CD4-positive, CD25-positive, alpha-beta regulatory T cell (primary cell): ENCODE measurements around the gene WDR90. TPM values are rescaled to one million over a fixed set of nuclear protein-coding genes. Genes with fewer than 3 reads are reported as not detected.
A peak's percentile ranks its signal among the peaks of the same experiment; 100 is the strongest.

Source experiments
- ATAC-seq, 2 donors: fragments of 150-1000 bp; cut with Tn5 transposase; one replicate each; pipeline ENCODE4 v1.10.0; 2021; ENCODE audit warnings: low read depth in 2 of 2, moderate number of reproducible peaks in 2 of 2, moderate library complexity in 1 of 2
- DNase-seq, 3 donors: peaks; one replicate each; pipeline versions ENCODE4 v3.0.0 to v3.0.0-alpha.2; 2012 to 2022; ENCODE audit warnings: mixed read lengths in 1 of 3
- H3K27ac ChIP-seq: one replicate; pipeline ENCODE4 v1.7.0; 2013; ENCODE audit warnings: mild to moderate bottlenecking, low read length; ENCODE audit not compliant: insufficient read depth, poor library complexity, severe bottlenecking
- H3K27me3 ChIP-seq: one replicate; pipeline ENCODE4 v1.7.0; 2013; ENCODE audit warnings: low read length; ENCODE audit not compliant: control insufficient read depth, insufficient read depth
- H3K36me3 ChIP-seq: one replicate; pipeline ENCODE4 v1.7.0; 2013; ENCODE audit warnings: mild to moderate bottlenecking, low read length, moderate library complexity; ENCODE audit not compliant: control insufficient read depth, insufficient read depth
- H3K4me1 ChIP-seq: 2 replicates; pipeline ENCODE4 v1.7.0; 2013; ENCODE audit warnings: mild to moderate bottlenecking, low read length; ENCODE audit not compliant: insufficient read depth, control insufficient read depth, poor library complexity, severe bottlenecking
- H3K4me3 ChIP-seq: one replicate; pipeline ENCODE4 v1.7.0; 2013; ENCODE audit warnings: low read depth, mild to moderate bottlenecking, low read length, moderate library complexity
- H3K9me3 ChIP-seq, 2 experiments: 1 replicate in 1 of 2; 2 replicates in 1 of 2; pipeline ENCODE4 v1.7.0; 2013; ENCODE audit warnings: low read length in 2 of 2, mild to moderate bottlenecking in 1 of 2, moderate library complexity in 1 of 2; ENCODE audit not compliant: control insufficient read depth in 2 of 2
- H3K27ac Mint-ChIP-seq, 3 donors: one replicate each; pipeline ENCODE4 v1.8.0; 2020 to 2022; ENCODE audit warnings: mild to moderate bottlenecking in 3 of 3, mixed read lengths in 3 of 3, moderate library complexity in 2 of 3
- H3K27me3 Mint-ChIP-seq: one replicate; pipeline ENCODE4 v1.8.0; 2022; ENCODE audit warnings: mild to moderate bottlenecking, mixed read lengths
- H3K36me3 Mint-ChIP-seq: one replicate; pipeline ENCODE4 v1.8.0; 2020; ENCODE audit warnings: mixed read lengths
- H3K4me1 Mint-ChIP-seq, 4 donors: one replicate each; pipeline ENCODE4 v1.8.0; 2020 to 2022; ENCODE audit warnings: mixed read lengths in 4 of 4, mild to moderate bottlenecking in 1 of 4
- H3K4me3 Mint-ChIP-seq, 4 donors: one replicate each; pipeline ENCODE4 v1.8.0; 2020 to 2022; ENCODE audit warnings: mild to moderate bottlenecking in 4 of 4, mixed read lengths in 4 of 4, moderate library complexity in 3 of 4
- H3K9me3 Mint-ChIP-seq, 7 donors: one replicate each; pipeline ENCODE4 v1.8.0; 2020 to 2022; ENCODE audit warnings: mixed read lengths in 7 of 7, mild to moderate bottlenecking in 3 of 7, moderate library complexity in 2 of 7
- polyA plus RNA-seq, 4 donors: library from polyadenylated mRNA; unstranded; fragments of 300-500 nt; fragmentation: Illumina TruSeq; gene quantifications; one replicate each; pipeline ENCODE4 v1.2.3, GENCODE V29; 2021
- total RNA-seq: library from RNA; stranded (reverse); gene quantifications from one replicate; pipeline ENCODE4 v1.2.3, GENCODE V29; 2022

WDR90 gene
- total and polyA plus RNA-seq, 5 donors from 2014 or later = 0.89 to 11.4 (median 1.1) TPM

DNA sequence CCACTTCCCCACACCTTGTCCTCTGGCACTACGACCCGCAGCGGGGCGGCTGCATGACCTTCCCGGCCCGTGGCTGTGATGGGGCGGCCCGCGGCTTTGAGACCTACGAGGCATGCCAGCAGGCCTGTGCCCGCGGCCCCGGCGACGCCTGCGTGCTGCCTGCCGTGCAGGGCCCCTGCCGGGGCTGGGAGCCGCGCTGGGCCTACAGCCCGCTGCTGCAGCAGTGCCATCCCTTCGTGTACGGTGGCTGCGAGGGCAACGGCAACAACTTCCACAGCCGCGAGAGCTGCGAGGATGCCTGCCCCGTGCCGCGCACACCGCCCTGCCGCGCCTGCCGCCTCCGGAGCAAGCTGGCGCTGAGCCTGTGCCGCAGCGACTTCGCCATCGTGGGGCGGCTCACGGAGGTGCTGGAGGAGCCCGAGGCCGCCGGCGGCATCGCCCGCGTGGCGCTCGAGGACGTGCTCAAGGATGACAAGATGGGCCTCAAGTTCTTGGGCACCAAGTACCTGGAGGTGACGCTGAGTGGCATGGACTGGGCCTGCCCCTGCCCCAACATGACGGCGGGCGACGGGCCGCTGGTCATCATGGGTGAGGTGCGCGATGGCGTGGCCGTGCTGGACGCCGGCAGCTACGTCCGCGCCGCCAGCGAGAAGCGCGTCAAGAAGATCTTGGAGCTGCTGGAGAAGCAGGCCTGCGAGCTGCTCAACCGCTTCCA is 15.7 kb upstream of the WDR90 start:
- DNase-seq (no peak), ATAC-seq (no peak)
- Mint-ChIP-seq H3K4me3 (peak overlapping the region in 1 of 4 donors; percentile 7), H3K4me1 (peaks cover 0 to 12% (median 4%) of the 10 kb centered on the region in 4 donors), H3K9me3 (peaks cover 0 to 3% (median 0%) of the 10 kb centered on the region in 7 donors), H3K36me3 (no peaks in the 10 kb centered on the region), H3K27ac (no peak overlapping the region), H3K27me3 (peaks cover 8% of the 10 kb centered on the region)
- H3K4me1 ChIP-seq = peaks cover 21% of the 10 kb centered on the region
- no peaks in the 10 kb centered on the region for H3K36me3 ChIP-seq
- no peaks in the 10 kb centered on the region for H3K27me3 ChIP-seq
- no peak overlapping the region for H3K27ac ChIP-seq
- H3K4me3 ChIP-seq = no peak overlapping the region
- peaks cover 0 to 4% of the 10 kb centered on the region in 2 experiments for H3K9me3 ChIP-seq

DNA sequence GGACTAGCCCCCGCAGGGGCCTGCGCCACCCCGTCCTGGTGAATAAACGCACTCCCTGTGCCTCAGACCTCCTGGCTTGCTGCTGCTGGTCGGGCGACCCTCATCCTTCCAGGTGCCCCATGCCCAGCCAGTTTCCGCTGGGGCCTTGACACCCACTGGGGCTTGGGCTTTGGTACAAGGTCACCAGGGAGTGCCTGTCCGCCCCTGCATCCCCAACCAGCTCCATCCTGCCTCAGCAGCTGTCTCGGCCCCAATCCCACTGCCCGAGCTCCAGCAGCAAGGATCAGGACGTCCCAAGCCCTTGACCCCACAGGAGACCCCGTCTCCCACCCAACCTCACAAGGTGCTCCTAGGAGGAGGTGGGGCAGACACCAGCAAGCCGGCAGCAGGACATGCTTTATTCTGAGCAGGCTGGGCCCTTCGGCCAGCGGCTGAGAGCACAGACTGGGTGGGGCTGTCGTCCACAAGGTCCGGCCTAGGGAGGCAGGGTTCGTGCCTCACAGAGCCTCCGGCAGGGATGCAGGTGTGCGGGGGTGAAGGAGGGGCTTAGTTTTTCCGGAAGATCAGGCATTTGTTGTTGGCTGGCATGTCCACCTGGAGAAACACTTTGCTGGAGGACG is 15.0 kb upstream of the WDR90 start:
- H3K4me3 Mint-ChIP-seq = peak overlapping the region; percentile 56 to 95 (median 74)
- ATAC-seq = no peak

DNA sequence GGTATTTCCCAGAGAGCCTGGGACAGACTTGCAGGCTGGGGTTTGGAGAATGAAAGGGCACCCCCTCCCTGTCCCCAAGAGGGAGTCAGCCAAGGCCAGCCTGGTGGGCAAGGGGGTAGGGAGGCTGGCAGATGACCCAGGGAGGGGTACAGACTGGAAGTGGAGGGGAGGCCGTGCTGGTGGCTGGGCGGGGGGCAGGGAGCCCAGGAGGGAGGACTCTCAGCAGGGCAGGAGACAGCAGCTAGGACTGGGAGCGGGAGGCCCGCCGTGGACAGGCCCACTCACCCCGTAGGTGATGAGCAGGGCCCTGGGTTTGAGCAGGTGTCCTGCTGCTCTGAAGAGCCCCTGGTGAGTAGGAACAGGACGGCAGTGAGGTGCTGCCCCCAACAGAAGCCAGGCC is 14.2 kb upstream of the WDR90 start:
- H3K27me3 Mint-ChIP-seq = peaks cover 8% of the 10 kb centered on the region
- no peak for ATAC-seq

More for the DNA sequence above, 15.0 kb upstream of the WDR90 start:
- Histone ChIP-seq H3K36me3 (no peaks in the 10 kb centered on the region), H3K27me3 (no peaks in the 10 kb centered on the region), H3K4me1 (peaks cover 21% of the 10 kb centered on the region), H3K4me3 (no peak overlapping the region), H3K9me3 (peaks cover 0 to 4% of the 10 kb centered on the region in 2 experiments), H3K27ac (no peak overlapping the region)
- peaks cover 0 to 12% (median 4%) of the 10 kb centered on the region in 4 donors for H3K4me1 Mint-ChIP-seq
- DNase-seq = no peak
- peaks cover 8% of the 10 kb centered on the region for H3K27me3 Mint-ChIP-seq
- no peak overlapping the region for H3K27ac Mint-ChIP-seq
- no peaks in the 10 kb centered on the region for H3K36me3 Mint-ChIP-seq
- H3K9me3 Mint-ChIP-seq = peaks cover 0 to 3% (median 0%) of the 10 kb centered on the region in 7 donors

DNA sequence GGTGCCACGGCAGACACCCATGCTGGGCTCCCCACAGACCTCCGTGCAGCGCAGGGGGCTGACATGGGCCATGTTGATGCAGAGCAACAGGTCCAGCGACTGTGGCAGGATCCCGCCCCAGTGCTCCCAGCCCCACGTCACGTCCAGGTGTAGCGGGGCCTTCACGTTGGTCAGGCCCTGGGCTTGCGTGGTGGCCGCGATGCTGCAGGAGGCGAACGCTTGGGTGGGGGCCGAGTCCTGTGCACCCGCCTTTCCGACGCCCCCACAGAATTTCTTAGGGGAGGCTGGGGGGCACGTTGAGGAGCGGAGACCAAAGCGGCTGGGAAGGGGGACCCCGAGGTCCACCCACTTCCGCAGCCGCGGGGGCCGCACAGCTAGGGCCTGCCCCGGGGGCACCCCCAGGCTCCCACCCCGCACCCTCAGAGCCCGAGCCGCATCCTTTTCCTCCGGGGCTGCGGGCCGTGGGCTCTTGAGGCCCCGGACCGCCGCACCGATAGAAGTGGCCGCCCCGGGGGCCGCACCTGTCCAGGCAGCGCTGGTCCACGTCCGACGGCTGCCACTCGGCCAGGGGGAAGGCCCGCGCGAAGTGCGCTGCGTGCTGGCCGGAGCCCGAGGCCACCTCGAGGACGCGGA is 13.5 kb upstream of the WDR90 start:
- no peak overlapping the region for H3K27ac Mint-ChIP-seq
- no peak for DNase-seq
- peaks cover 0 to 12% (median 4%) of the 10 kb centered on the region in 4 donors for H3K4me1 Mint-ChIP-seq
- Histone ChIP-seq H3K27ac (no peak overlapping the region), H3K4me1 (peaks cover 21% of the 10 kb centered on the region), H3K9me3 (peaks cover 0 to 4% of the 10 kb centered on the region in 2 experiments), H3K4me3 (peak overlapping the region; percentile 78), H3K36me3 (no peaks in the 10 kb centered on the region), H3K27me3 (no peaks in the 10 kb centered on the region)
- H3K36me3 Mint-ChIP-seq = no peaks in the 10 kb centered on the region
- ATAC-seq = no peak
- H3K4me3 Mint-ChIP-seq = peak overlapping the region; percentile 97 to 100 (median 98)
- H3K27me3 Mint-ChIP-seq = peaks cover 8% of the 10 kb centered on the region
- peaks cover 0 to 3% (median 0%) of the 10 kb centered on the region in 7 donors for H3K9me3 Mint-ChIP-seq

More for the DNA sequence above, 14.2 kb upstream of the WDR90 start:
- Histone ChIP-seq H3K4me1 (peaks cover 21% of the 10 kb centered on the region), H3K27ac (no peak overlapping the region), H3K9me3 (peaks cover 0 to 4% of the 10 kb centered on the region in 2 experiments), H3K27me3 (no peaks in the 10 kb centered on the region), H3K36me3 (no peaks in the 10 kb centered on the region), H3K4me3 (no peak overlapping the region)
- peaks cover 0 to 3% (median 0%) of the 10 kb centered on the region in 7 donors for H3K9me3 Mint-ChIP-seq
- H3K4me3 Mint-ChIP-seq = peak overlapping the region; percentile 47 to 95 (median 72)
- H3K27ac Mint-ChIP-seq = no peak overlapping the region
- no peak for DNase-seq
- H3K4me1 Mint-ChIP-seq = peaks cover 0 to 12% (median 4%) of the 10 kb centered on the region in 4 donors
- no peaks in the 10 kb centered on the region for H3K36me3 Mint-ChIP-seq

DNA sequence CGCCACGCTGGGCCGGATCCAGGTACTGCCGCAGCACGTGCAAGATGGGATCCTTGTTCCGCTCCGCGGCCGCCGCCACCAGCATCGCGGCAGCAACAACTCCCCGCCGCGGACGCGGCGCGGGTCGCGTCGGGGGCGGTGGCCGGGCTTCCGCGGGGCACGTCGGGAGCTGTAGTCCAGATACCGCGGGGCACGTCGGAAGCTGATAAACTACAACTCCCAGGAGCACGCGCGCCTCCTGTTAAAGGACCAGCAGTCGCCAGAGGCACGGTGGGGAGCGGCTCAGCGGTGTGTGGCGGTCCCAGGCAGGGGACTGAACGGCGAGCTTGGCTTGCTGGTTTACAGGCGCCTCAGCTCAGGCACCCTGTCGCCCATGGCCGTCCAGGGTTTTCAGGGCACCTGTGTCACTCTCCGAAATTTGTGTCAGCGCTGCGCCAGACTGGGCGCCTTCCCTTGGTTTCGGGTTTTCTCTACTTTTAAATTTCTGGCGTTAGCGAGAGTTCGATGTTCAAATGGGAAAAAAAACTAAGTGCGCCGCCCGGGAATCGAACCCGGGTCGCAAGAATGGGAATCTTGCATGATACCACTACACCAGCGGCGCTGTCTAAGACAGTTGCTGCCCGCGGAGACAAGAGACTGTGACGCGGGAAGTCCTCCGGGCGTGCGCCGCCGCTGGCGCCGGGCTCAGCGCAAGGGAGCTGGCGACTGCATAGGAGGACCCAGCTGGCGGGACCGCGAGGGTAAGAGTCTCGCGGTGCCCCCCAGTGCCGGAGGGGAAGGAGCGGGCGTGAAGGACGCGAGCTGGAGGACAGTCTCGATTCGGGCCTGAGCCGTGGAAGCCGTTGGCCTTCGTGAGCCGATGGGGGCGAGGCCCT is 12.7 kb upstream of the WDR90 start, which contains the start of gene METTL26:
Gene METTL26, minus strand, starts transcription at position 100 of the 875 bp plus-strand sequence. Its CDS starts 15 bp downstream, at position 85.
- Histone ChIP-seq H3K27ac (peak within 1 kb of the TSS; percentile 82), H3K9me3 (peaks cover 0 to 4% of the 10 kb centered on the region in 2 experiments), H3K27me3 (no peaks in the 10 kb centered on the region), H3K36me3 (no peaks in the 10 kb centered on the region), H3K4me3 (peak within 1 kb of the TSS; percentile 78), H3K4me1 (peaks cover 24% of the 10 kb centered on the region)
- Mint-ChIP-seq H3K27me3 (peaks cover 8% of the 10 kb centered on the region), H3K9me3 (peaks cover 0 to 3% (median 0%) of the 10 kb centered on the region in 7 donors), H3K27ac (peak within 1 kb of the TSS; percentile 96 to 99 (median 98)), H3K4me1 (peaks cover 0 to 12% (median 4%) of the 10 kb centered on the region in 4 donors), H3K36me3 (no peaks in the 10 kb centered on the region), H3K4me3 (peak within 1 kb of the TSS; percentile 97 to 100 (median 98))
- ATAC-seq (peak; percentile 88 to 89), DNase-seq (peak; percentile 90 to 96 (median 93))

DNA sequence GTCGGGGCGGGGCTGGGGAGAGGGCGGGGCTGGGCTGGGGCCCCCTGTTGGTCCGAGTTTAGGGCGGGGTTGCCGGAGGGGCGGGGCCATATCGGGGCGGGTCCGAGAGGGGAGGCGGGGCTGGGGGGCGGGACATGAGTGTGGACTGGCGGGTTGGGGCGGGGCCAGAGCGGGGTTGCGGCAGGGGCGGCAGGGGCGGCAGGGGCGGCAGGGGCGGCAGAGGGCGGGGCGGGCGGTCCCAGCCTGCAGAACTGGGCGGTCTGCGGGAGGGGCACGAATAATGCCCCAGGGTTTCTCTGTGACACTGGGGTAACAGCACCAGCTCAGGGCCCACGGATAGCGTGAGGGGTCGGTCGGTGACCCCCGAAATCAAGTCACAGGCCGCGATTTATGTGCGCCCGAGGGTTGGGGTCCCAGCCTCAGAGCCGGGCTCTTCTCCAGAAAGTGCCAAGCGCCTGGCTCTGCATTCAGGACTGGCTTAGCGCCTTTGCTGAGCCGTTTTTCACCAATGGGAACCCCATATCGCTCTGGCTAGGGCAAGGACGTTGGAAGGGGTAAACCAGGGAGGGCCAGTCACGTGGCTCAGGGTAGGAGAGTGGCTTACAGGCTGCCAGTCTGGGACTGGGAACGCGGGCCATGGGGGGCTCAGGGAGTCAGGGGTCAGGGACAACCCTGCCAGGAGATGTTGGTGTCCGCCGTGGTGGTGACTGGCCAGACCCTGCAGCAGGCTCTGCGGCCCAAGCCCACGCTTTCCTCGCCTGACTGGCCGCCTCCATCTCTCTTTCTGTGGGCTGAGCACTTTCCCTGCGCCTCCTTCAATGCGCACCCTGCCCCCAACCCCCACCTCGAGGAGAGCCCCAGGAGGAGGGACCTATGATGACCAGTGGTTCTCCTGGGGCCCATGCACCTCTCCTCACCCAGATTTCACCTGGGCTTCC is 11.8 kb upstream of the WDR90 start:
- Histone ChIP-seq H3K27ac (peak overlapping the region; percentile 82), H3K4me1 (peaks cover 30% of the 10 kb centered on the region), H3K36me3 (no peaks in the 10 kb centered on the region), H3K9me3 (peaks cover 0 to 4% of the 10 kb centered on the region in 2 experiments), H3K4me3 (no peak overlapping the region), H3K27me3 (no peaks in the 10 kb centered on the region)
- peaks cover 0 to 12% (median 4%) of the 10 kb centered on the region in 4 donors for H3K4me1 Mint-ChIP-seq
- peaks cover 0 to 3% (median 0%) of the 10 kb centered on the region in 7 donors for H3K9me3 Mint-ChIP-seq
- peak; percentile 58 to 59 for ATAC-seq
- H3K36me3 Mint-ChIP-seq = no peaks in the 10 kb centered on the region
- H3K4me3 Mint-ChIP-seq = peak overlapping the region; percentile 97 to 100 (median 98)
- peak overlapping the region in 2 of 3 donors; percentile 96 to 99 for H3K27ac Mint-ChIP-seq
- peak in 2 of 3 donors; percentile 81 to 87 for DNase-seq
- H3K27me3 Mint-ChIP-seq = peaks cover 8% of the 10 kb centered on the region
